NT2/D1 (cell line): Measurements from ENCODE around the gene GSG1L.
"Not testable (repeated sequence)": the region's sequence is repeated elsewhere in the genome, so short reads cannot be mapped to it uniquely, and the experiment has no call there.

Experiments
- DNase-seq: peaks from one replicate; pipeline ENCODE4 v3.0.0-alpha.2; 2011; ENCODE audit warnings: low read depth, low spot score
- H3K27me3 ChIP-seq: 2 replicates; pipeline ENCODE4 v1.6.0; 2011; ENCODE audit warnings: mild to moderate bottlenecking; ENCODE audit not compliant: insufficient read length, insufficient read depth
- H3K36me3 ChIP-seq: 2 replicates; pipeline ENCODE4 v1.6.1; 2011; ENCODE audit warnings: mild to moderate bottlenecking, low read length, mixed read lengths; ENCODE audit not compliant: insufficient read depth, insufficient read length
- H3K4me1 ChIP-seq: 2 replicates; pipeline ENCODE4 v1.5.1; 2011; ENCODE audit not compliant: insufficient read depth, insufficient read length
- H3K4me3 ChIP-seq: 2 replicates; pipeline ENCODE4 v1.5.1; 2011; ENCODE audit warnings: low read depth; ENCODE audit not compliant: insufficient read length
- H3K9ac ChIP-seq: 2 replicates; pipeline ENCODE4 v1.6.0; 2011; ENCODE audit warnings: low read depth; ENCODE audit not compliant: insufficient read length
- H3K9me3 ChIP-seq: 2 replicates; pipeline ENCODE4 v1.5.1; 2011; ENCODE audit warnings: mild to moderate bottlenecking, low read length; ENCODE audit not compliant: insufficient read depth
- SUZ12 ChIP-seq: IDR thresholded peaks from 2 replicates; pipeline ENCODE4 v1.6.1; 2011; ENCODE audit not compliant: insufficient read length, insufficient read depth; ENCODE audit errors: extremely low read depth
- YY1 ChIP-seq: IDR thresholded peaks from 2 replicates; pipeline ENCODE4 v1.6.1; 2011; ENCODE audit not compliant: insufficient read length, insufficient read depth
- ZNF274 ChIP-seq: IDR thresholded peaks from 2 replicates; pipeline ENCODE4 v1.6.1; 2011; ENCODE audit warnings: mild to moderate bottlenecking, low read depth, low read length

The GSG1L gene

DNA sequence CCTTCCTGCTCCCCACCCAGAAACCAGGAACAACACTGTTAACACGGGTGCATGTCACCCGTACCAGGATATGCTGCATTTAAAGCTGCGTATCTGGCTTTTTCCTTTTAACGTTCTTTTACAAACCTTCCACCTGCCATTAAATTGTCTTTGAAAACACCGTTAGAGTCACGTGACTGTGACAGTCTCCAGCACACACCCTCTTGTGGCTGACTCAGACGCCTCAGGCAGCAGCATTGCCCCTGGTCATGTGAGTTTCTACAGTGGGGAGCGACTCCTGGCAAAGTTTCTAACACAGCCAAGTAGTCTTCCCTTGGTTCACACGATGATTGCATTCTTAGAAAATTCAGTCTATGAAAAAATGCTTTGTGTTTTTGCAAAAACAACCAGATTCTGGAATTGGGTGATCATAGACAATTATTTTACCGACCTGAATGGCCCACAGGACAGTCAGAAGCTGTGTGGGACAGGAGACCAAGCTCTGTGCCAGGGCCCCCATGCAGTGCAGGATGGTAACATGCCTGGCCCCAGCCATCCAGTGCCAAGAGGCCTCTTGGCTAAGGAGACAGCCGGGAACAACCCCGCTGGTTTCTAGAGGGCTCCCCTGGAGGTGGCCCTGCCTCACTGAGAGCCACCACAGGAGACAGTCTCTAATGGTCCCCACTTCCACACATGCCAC is 314.5 kb downstream of the GSG1L start:
- Histone ChIP-seq H3K4me3 (no peak overlapping the region), H3K9ac (no peak overlapping the region), H3K9me3 (no peaks in the 10 kb centered on the region), H3K27me3 (no peaks in the 10 kb centered on the region), H3K36me3 (peaks cover 6% of the 10 kb centered on the region), H3K4me1 (peaks cover 8% of the 10 kb centered on the region)
- no peak for TF ChIP-seq ZNF274
- no peak for TF ChIP-seq YY1
- no peak for TF ChIP-seq SUZ12
- peak; percentile 44 for DNase-seq

DNA sequence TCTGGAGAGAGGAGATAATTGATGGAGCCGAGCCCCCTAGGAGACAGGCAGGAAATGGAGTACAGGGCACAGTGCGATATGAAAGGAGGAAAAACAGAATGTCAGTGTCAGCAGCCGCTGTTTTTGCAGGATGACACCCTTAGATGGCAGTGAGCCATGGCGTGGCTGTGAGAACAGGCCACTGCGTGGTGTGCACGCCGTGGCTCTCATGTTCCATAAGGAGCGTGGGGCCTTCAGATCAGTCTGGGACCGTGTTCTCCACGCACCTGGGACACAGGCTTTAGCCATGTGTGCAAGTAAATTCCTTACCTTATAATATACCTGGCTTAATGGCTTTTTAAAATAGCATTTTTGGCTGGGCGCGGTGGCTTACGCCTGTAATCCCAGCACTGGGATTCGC is 315.6 kb downstream of the GSG1L start:
- Histone ChIP-seq H3K27me3 (no peaks in the 10 kb centered on the region), H3K4me3 (no peak overlapping the region), H3K36me3 (peaks cover 4% of the 10 kb centered on the region), H3K4me1 (peaks cover 8% of the 10 kb centered on the region), H3K9ac (no peak overlapping the region), H3K9me3 (no peaks in the 10 kb centered on the region)
- no peak for DNase-seq
- TF ChIP-seq ZNF274 (no peak), SUZ12 (no peak), YY1 (no peak)

DNA sequence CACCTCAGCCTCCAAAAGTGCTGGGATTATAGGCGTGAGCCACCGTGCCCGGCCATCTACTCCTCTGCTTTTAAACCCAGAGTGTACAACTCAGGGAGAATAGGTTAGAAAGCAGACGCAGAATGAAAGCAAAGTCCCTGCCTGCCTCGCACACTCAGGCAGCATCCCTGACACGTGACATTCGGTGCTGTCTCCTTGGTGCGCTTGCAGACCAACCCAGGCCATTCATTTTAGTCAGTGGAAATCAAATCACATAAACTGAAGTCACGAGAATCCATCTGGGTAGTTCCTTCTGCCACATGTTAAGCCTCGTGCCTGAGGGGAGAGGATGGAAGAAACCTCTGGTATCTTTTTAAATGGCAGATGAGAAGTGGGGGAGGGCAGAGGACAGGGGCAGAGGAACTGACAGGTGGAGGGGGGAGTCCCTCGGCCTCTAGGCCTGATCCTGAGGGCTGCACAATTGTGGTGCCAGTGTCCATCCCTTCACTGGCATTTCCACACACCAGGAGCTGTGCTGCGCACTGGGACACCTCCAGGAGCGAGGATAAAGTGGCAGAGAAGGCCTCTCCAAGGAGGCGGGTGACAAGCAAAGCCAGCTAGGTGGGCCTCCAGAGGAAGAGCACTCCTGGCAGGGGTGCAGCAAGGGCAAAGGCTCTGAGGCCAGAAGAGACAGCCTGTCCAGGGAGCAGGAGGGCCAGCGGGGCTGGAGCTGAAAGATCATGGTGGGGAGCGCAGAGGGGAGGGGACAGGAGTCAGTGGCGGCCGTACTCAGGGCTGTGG is 317.2 kb downstream of the GSG1L start:
- Histone ChIP-seq H3K9me3 (no peaks in the 10 kb centered on the region), H3K4me3 (no peak overlapping the region), H3K9ac (no peak overlapping the region), H3K36me3 (peaks cover 4% of the 10 kb centered on the region), H3K4me1 (peaks cover 6% of the 10 kb centered on the region), H3K27me3 (no peaks in the 10 kb centered on the region)
- DNase-seq: no peak
- TF ChIP-seq YY1: no peak
- no peak for TF ChIP-seq ZNF274
- TF ChIP-seq SUZ12: no peak

DNA sequence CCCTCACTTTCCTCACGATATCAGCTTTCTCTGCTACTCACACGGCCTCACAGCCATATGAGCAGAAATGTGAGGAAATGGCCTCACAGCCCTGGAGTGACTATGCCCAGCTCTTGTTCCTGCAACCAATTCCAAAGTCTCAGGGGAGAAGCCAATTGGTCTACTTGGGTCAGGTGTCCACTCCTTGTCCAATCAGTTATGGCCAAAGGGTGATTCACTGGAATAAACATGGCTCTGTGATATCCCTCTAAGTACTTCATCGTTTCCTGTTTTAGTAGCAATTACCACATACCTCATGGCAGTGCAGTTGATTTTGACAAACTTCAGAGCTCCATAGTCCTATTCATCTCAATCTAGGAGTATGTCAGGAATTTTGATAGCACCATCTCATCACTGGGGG is 318.2 kb downstream of the GSG1L start:
- Histone ChIP-seq H3K36me3 (peaks cover 4% of the 10 kb centered on the region), H3K9me3 (no peaks in the 10 kb centered on the region), H3K4me3 (no peak overlapping the region), H3K4me1 (peaks cover 8% of the 10 kb centered on the region), H3K27me3 (no peaks in the 10 kb centered on the region), H3K9ac (no peak overlapping the region)
- DNase-seq: no peak
- no peak for TF ChIP-seq ZNF274
- TF ChIP-seq YY1: no peak
- no peak for TF ChIP-seq SUZ12

DNA sequence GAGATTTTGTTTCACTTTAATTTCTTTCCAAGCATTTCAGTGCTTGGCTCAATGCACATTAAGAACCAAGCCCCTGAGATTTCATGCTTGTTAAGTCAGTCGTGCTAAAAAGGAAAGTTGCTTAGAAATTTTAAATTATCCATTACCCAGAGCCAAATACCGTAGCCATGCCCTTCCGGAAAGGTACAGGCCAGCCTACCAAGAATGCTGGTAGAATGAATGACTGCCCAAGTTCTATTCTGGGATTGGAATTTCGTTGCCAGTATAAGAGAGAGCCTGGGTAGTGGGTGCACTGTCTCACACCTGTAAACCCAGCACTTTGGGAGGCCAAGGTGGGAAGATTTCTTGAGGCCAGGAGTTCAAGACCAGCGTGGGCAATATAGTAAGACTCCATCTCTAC is 319.6 kb downstream of the GSG1L start:
- Histone ChIP-seq H3K36me3 (no peaks in the 10 kb centered on the region), H3K9me3 (no peaks in the 10 kb centered on the region), H3K4me1 (peaks cover 2% of the 10 kb centered on the region), H3K4me3 (no peak overlapping the region), H3K27me3 (no peaks in the 10 kb centered on the region), H3K9ac (no peak overlapping the region)
- no peak for TF ChIP-seq YY1
- no peak for TF ChIP-seq ZNF274
- no peak for TF ChIP-seq SUZ12
- no peak for DNase-seq

DNA sequence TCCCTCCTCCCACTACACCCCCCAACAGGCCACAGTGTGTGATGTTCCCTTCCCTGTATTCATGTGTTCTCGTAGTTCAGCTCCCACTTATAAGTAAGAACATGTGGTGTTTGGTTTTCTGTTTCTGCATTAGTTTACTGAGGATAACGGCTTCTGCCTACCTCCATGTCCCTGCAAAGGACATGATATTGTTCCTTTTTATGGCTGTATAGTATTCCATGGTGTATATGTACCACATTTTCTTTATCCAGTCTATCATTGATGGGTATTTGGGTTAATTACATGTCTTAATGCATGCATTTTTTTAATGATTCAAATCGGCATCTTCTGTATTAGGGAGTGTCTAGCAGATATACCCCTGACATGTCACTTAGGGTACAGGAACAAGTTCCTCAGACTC is 320.5 kb downstream of the GSG1L start:
- not testable (repeated sequence) for H3K9me3 ChIP-seq, H3K4me3 ChIP-seq, H3K36me3 ChIP-seq, H3K9ac ChIP-seq, H3K27me3 ChIP-seq, H3K4me1 ChIP-seq, DNase-seq

DNA sequence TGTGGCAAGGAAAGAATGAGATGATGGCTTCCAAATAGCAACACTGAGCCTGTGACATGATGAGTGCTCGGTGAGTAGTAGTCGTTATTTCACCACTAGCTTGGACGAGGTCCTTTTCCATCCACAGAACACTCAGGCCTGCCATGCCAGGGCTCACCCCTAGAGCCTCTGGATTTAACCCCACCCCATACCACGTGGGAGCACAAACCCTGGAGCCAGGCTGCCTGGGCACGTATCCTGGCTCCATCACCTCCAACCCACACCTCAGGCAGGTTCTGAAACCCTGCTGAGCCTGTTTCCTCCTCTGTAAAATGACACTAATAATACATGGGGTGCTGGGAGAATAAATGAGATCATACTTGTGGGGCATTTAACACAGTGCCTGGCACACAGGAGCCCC is 321.2 kb downstream of the GSG1L start:
- no peak overlapping the region for H3K4me3 ChIP-seq
- no peaks in the 10 kb centered on the region for H3K9me3 ChIP-seq
- no peak for DNase-seq
- H3K27me3 ChIP-seq: no peaks in the 10 kb centered on the region
- TF ChIP-seq YY1 (no peak), SUZ12 (no peak), ZNF274 (no peak)
- peaks cover 2% of the 10 kb centered on the region for H3K4me1 ChIP-seq
- no peak overlapping the region for H3K9ac ChIP-seq
- H3K36me3 ChIP-seq: no peaks in the 10 kb centered on the region
